ENCODE measurements around the gene CD79A. TPM values are rescaled to one million over a fixed set of nuclear protein-coding genes. Genes with fewer than 3 reads are reported as not detected.

The CD79A gene
- total RNA-seq, 1 experiment from 2014 or later = 0.59 TPM

DNA sequence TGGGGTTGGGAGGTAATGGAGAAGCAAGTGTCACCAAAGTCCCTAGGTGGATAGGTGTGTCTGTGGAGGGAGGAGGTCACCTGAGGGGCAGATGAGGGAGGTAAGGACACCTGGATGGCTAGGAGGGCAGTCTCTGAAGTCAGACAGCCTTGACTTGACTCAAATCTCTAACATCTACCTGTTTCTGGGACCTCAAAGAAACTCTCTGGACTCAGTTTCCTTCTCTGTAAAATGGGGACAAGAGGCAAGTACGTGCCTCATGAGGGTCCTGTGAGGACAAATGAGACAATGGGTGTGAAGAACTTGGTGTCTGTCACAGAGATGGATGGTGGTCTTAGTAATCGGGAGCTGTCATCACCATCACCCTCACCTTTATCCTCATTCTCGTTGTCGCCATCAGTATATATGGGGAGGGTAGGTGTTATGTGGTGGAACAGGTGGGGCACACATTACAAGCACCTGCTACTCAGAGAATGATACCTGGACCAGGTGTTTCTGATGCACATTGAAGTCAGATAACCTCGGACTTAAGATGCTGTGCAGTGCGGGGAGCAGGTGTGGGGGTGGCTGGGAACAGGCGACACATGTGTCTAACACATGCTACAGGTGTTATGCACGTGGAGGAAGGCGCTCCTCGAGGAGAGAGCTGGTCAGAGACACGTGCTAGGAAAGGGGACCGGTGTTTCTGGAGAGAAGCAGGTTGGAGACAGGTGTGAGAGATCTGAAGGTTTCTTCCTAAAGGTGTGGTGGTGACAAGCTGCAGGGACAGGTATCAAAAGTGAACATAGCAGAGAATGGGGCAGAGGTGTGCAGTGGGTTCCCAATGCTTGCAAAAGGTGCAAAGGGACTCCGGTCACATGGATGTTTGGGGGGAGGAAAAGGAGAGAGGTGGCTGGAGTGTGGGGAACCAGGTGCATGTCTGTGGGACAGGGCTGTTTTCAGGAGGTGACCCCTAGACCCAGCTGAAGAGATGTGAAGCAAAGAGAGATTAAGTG, 47.4 kb downstream of the CD79A start:
- Histone ChIP-seq H3K79me2 (ENCODE audit: low read depth) (no peaks in the 10 kb centered on the region), H3K4me2 (no peak overlapping the region), H3K36me3 (ENCODE audit: low read depth) (no peaks in the 10 kb centered on the region), H4K20me1 (ENCODE audit: insufficient read depth) (no peaks in the 10 kb centered on the region), H3K4me3 (no peak overlapping the region), H3K9me2 (ENCODE audit: insufficient read depth) (no peaks in the 10 kb centered on the region), H3K27ac (no peak overlapping the region), H3K4me1 (replicated peaks; ENCODE audit: insufficient read depth) (peaks cover 9% of the 10 kb centered on the region; the same call in 1 of the 2 replicates), H3F3A (ENCODE audit: insufficient read depth, low read depth) (peaks cover 22% of the 10 kb centered on the region; the same call in 1 of the 2 replicates), H3K27me3 (ENCODE audit: insufficient read depth, low read depth) (peaks cover 72% of the 10 kb centered on the region), H3K9me3 (ENCODE audit: insufficient read depth, low read depth) (no peaks in the 10 kb centered on the region), H2AFZ (no peak overlapping the region)
- BruUV-seq (replicated peaks) = no TSS peak
- DNase-seq = no peak
- TF ChIP-seq, protein P1, sequence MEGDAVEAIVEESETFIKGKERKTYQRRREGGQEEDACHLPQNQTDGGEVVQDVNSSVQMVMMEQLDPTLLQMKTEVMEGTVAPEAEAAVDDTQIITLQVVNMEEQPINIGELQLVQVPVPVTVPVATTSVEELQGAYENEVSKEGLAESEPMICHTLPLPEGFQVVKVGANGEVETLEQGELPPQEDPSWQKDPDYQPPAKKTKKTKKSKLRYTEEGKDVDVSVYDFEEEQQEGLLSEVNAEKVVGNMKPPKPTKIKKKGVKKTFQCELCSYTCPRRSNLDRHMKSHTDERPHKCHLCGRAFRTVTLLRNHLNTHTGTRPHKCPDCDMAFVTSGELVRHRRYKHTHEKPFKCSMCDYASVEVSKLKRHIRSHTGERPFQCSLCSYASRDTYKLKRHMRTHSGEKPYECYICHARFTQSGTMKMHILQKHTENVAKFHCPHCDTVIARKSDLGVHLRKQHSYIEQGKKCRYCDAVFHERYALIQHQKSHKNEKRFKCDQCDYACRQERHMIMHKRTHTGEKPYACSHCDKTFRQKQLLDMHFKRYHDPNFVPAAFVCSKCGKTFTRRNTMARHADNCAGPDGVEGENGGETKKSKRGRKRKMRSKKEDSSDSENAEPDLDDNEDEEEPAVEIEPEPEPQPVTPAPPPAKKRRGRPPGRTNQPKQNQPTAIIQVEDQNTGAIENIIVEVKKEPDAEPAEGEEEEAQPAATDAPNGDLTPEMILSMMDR (conservative IDR thresholded peaks at IDR 0.05) = no peak
- no peak for TF ChIP-seq EZH2 (IDR thresholded peaks at IDR 0.05; ENCODE audit: low read depth)
- ChIA-PET CTCF (no interaction called here), POLR2A (ENCODE audit: unreplicated experiment) (no interaction called here)
- intact Hi-C loops (cut with micrococcal nuclease; ENCODE audit: unreplicated experiment) = no loop called here

DNA sequence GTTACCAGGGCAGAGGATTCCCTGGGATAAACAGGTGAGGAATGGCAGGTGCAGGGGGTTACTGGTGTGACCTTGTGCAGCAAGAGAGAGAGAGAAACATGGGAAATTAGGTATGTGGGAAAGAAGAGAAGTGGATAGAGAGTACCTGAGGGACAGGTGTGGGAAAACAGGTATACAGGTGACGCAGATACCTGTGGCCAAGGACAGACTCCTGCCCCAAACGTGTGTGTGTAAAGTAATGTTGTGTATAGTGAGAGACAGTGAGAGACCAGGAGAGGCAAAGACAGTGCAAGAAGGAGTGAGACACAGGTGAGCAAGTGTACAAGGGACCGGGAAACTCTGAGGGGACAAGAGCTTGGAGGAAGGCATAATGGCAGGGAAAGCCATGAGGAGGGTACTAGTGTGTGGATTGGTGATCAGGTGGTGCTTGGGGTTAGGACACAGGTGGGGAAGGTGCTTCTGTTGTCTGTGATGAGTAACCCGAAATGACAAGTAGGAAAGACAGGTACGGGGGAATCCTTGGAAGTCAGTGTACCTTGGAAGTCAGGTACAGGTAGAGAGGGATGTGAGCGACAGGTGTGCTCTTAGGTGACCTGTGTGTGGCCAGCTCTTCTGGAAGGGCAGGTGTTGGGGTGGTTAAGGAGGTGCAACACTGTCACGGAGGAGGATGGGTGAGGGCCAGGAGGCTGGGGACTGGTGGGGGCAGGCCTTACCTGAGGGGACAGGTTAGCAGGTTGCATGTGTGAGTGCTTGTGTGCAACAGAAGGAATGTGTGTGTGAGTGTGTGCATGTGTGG, 48.3 kb downstream of the CD79A start:
- CTCF ChIA-PET = no interaction called here

More for the DNA sequence above, 48.3 kb downstream of the CD79A start:
- intact Hi-C loops (cut with micrococcal nuclease; ENCODE audit: unreplicated experiment) = no loop called here
- Histone ChIP-seq H3K36me3 (ENCODE audit: low read depth) (no peaks in the 10 kb centered on the region), H4K20me1 (ENCODE audit: insufficient read depth) (no peaks in the 10 kb centered on the region), H3K4me1 (replicated peaks; ENCODE audit: insufficient read depth) (peaks cover 9% of the 10 kb centered on the region; the same call in 1 of the 2 replicates), H3K27me3 (ENCODE audit: insufficient read depth, low read depth) (peaks cover 79% of the 10 kb centered on the region), H3K79me2 (ENCODE audit: low read depth) (no peaks in the 10 kb centered on the region), H3K9me3 (ENCODE audit: insufficient read depth, low read depth) (no peaks in the 10 kb centered on the region), H3K27ac (no peak overlapping the region), H3K4me3 (no peak overlapping the region), H3K9me2 (ENCODE audit: insufficient read depth) (no peaks in the 10 kb centered on the region), H3F3A (ENCODE audit: insufficient read depth, low read depth) (peaks cover 13% of the 10 kb centered on the region; the same call in 1 of the 2 replicates), H2AFZ (no peak overlapping the region), H3K4me2 (no peak overlapping the region)
- POLR2A ChIA-PET (ENCODE audit: unreplicated experiment) = no interaction called here
- no TSS peak for BruUV-seq (replicated peaks)
- DNase-seq = no peak
- TF ChIP-seq, protein P1 (conservative IDR thresholded peaks at IDR 0.05) = no peak
- TF ChIP-seq EZH2 (IDR thresholded peaks at IDR 0.05; ENCODE audit: low read depth) = no peak

All from PC-9 (cell line).